PC-9 (cell line): ENCODE measurements around the gene RBM28.

Experiments
- EZH2 ChIP-seq: fragments of 200-600 bp; sonication (generic); IDR thresholded peaks from 2 replicates; pipeline ENCODE4 v1.8.0; 2017; ENCODE audit warnings: antibody characterized with exemption, low read depth
- TF ChIP-seq, protein P1 (sequence below): fragments of 200-600 bp; sonication (generic); conservative IDR thresholded peaks from 2 replicates; pipeline ENCODE4 v1.6.1; 2017; ENCODE audit warnings: mixed run types, antibody characterized with exemption, mild to moderate bottlenecking, moderate library complexity

DNA sequence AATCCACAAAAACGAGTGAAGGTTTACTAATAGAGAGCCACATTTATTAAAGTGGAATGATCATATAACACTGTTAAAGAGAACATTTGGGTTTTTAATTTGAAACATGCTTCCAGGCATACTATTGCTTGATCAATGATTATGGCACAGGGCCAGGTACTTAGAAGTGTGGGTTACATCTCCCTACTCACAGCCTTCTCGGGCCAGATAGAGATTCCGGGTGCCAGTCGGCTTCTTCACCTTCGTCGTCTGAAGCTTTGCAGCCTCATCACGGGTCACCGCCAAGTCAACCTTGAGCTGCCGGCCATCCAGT, 19.4 kb downstream of the RBM28 start:
- TF ChIP-seq, protein P1, sequence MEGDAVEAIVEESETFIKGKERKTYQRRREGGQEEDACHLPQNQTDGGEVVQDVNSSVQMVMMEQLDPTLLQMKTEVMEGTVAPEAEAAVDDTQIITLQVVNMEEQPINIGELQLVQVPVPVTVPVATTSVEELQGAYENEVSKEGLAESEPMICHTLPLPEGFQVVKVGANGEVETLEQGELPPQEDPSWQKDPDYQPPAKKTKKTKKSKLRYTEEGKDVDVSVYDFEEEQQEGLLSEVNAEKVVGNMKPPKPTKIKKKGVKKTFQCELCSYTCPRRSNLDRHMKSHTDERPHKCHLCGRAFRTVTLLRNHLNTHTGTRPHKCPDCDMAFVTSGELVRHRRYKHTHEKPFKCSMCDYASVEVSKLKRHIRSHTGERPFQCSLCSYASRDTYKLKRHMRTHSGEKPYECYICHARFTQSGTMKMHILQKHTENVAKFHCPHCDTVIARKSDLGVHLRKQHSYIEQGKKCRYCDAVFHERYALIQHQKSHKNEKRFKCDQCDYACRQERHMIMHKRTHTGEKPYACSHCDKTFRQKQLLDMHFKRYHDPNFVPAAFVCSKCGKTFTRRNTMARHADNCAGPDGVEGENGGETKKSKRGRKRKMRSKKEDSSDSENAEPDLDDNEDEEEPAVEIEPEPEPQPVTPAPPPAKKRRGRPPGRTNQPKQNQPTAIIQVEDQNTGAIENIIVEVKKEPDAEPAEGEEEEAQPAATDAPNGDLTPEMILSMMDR = no peak
- TF ChIP-seq EZH2 = no peak
